Measurements from ENCODE around the gene MYCBP2.
"Not testable (repeated sequence)": the region's sequence is repeated elsewhere in the genome, so short reads cannot be mapped to it uniquely, and the experiment has no call there.

The MYCBP2 gene

GRCh38 chr13:77326905-77327604 lies at the start of gene MYCBP2:
TSS of gene MYCBP2 (minus strand) at chr13:77327094. CDS start at chr13:77326775, 319 bp downstream.
- peak; percentile 95 for DNase-seq (ENCODE audit: low read depth in 2 of 2)

- DNase-seq (ENCODE audit: low read depth in 2 of 2) = no peak
These were observed 48.7 kb upstream of the MYCBP2 start for GRCh38 chr13:77375560-77376108.

- DNase-seq (ENCODE audit: low read depth in 2 of 2) = no peak
These were observed 47.9 kb upstream of the MYCBP2 start for GRCh38 chr13:77374786-77375185.

DNA sequence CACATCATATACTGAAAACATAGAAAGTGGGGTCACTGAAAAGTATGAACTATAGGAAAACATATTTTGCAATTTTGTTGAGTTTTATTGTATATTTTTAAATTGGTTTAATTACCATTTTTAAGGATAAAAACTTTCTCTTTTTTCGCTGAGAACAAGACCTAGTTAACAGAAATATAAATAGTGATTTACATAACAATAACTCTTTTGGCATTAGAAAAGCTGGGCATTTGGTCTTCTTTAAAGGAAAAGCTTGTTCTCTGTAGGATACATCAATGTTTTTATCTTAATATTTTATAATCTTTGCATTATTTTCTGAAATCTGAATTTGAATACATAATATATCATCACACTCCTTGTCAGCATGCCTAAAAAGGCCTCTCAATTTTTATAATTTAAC lies 47.4 kb upstream of the MYCBP2 start:
- no peak for DNase-seq (ENCODE audit: low read depth in 2 of 2)

DNA sequence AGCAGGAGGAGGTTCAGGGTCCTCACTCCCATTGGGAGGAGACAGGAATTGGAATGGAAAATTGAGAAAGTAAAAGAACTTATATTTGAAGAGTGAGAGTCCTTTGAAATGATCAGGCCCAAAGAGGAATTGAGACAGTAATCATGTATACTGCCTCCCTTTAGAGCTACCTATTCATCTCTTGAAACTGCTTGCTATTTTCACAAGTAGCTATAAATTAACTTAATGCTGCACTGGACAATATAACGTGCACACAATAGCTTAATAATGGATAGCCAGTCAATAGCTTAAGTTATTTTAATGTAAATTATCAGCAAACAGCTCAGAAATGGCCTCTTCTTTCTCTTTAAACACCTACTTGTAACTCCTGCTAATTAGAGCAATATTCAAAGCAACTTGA lies 46.6 kb upstream of the MYCBP2 start:
- DNase-seq (ENCODE audit: low read depth in 2 of 2) = no peak

DNA sequence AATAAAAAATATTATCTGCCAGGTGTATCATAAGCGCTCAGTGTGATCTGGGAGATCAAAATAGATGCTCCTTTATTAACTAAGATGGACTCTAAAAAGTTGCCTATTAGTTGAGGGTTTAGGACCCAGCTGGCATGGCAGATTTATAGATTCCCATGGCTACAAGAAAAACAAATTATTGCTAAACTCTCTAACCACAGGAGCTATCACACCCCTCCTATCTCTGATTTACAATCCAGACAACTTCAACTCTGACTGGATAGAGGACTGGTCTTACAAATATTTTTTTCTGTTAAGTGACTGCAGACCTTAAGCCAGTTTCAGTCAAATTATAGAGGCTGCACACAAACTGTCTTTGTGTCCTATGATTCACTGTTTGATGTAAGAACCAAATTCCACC lies 45.4 kb upstream of the MYCBP2 start:
- DNase-seq (ENCODE audit: low read depth in 2 of 2) = no peak

GRCh38 chr13:77370888-77371287 lies 44.0 kb upstream of the MYCBP2 start:
- DNase-seq (ENCODE audit: low read depth in 2 of 2) = no peak

- DNase-seq (ENCODE audit: low read depth in 2 of 2) = no peak
These were observed 35.3 kb upstream of the MYCBP2 start for GRCh38 chr13:77362166-77362565.

DNA sequence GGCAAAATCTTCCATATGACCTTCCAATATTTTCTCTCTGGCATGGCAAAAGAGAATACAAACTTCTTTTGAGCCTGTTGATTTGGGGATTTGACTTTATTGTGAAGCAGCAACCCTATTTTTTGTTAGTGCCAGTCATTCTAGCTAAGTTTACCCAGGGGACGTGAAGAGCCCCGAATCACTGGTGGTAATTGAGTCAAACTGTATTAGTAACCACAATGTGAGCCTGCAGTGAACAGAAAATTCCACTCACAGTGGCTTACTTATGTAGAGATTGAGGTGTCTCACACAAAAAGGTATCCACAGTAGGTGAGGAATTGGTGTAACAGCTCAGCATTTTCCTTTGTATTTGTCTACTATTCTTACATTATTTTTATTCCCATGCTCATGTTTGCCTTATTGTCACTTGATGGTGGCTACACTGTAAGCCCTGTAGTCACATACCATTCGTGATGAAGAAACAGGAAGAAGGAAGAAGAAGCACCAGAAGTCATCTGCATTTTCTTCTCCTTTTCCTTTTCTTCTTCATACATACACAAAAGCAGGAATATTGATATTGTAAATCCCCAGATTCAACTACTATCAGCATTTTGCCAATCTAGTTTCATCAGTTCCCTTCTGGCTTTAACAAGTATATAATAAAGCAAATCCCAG lies 33.3 kb upstream of the MYCBP2 start:
- DNase-seq (ENCODE audit: low read depth in 2 of 2) = no peak

- no peak for DNase-seq (ENCODE audit: low read depth in 2 of 2)
These were observed 32.3 kb upstream of the MYCBP2 start for GRCh38 chr13:77359171-77359570.

DNA sequence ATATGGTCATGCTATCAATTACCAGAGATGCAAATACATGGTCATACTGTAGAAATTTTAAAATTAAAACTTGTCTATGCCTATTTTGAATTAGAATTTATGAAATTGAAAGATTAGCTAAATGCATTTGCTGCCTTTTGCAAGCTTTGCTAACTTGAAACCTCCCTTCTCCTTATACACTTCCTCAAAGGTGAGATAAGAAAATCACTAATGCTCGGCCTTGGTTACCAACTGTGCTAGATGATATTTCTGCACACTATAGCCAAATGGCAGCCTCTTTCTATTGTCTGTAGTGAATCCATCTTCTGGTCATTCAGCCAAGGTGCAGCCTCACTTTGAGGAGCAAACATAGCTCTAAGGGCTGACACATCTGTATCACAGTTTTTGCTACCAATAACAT lies 31.1 kb upstream of the MYCBP2 start:
- no peak for DNase-seq (ENCODE audit: low read depth in 2 of 2)

DNA sequence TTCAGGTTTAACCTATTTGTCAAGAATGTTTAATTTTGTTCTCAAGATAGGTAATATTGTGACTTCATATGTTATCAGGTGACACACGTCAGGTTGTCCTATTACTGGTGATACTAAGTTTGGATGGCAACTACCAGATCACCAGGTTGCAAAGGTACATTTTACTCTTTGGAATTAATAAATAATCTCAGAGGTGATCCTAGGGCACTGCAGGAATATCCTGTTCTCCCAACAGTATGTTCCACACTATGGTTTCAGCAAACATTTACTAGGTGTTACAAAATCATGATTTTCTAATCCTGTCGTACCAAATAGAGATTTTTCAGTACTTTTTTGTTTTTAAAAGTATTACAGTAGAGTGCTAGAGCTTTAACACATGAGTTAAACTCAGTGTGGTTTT lies 29.3 kb upstream of the MYCBP2 start:
- DNase-seq (ENCODE audit: low read depth in 2 of 2) = no peak

- DNase-seq (ENCODE audit: low read depth in 2 of 2) = no peak
These were observed 27.1 kb upstream of the MYCBP2 start for GRCh38 chr13:77353995-77354394.

- DNase-seq (ENCODE audit: low read depth in 2 of 2) = no peak
These were observed 24.4 kb upstream of the MYCBP2 start for GRCh38 chr13:77351315-77351714.

DNA sequence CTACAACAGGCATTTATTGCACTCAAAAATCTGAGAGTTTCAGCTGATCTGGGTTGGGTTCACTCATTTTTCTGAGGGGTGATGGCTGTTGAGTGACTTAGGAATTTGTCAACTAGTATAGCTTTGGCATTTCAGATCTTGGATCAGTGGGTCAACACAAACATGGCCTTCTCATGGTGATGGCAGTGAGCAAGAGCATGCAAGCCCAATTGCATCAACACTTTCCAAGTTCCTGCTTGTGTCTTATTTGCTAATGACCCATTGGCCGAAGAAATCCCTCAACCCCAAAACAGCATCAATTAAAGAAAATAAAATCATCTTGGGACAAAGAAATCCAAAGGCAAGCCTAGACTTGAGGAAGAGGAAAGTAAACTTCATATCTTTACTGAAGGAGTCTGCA lies 23.9 kb upstream of the MYCBP2 start:
- no peak for DNase-seq (ENCODE audit: low read depth in 2 of 2)

- DNase-seq (ENCODE audit: low read depth in 2 of 2) = no peak
These were observed 22.5 kb upstream of the MYCBP2 start for GRCh38 chr13:77349365-77349764.

- not testable (repeated sequence) for DNase-seq (ENCODE audit: low read depth in 2 of 2)
These were observed 20.5 kb upstream of the MYCBP2 start for GRCh38 chr13:77347351-77347750.

DNA sequence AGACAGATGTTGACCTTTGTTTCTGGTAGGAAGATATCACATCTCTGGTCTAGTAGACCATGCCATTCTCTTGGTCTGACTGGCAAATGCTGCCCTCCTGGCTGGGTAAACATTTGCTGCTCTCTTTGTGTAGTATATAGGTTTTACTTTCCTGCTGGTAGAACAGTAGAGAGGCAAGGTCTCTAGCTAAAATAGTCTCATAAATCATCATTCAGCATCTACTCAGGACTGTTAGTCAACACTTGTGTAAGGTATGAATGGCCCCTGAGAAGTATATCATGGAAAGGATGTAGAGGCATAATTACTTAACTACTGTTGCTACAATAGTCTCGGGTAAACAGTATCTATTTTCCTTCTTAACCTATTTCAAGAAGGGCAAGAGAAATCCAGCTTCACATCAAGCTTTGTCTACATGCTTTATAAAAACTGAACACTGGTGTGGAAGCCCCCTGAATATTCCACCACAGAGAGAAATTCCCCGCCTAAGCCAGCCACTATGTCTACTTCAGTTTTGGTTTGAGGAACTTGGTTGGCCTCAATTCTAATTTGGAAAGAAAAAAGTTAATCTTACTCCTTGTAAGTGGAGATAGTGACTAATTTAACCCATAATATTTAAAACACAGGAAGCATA lies 18.4 kb upstream of the MYCBP2 start:
- no peak for DNase-seq (ENCODE audit: low read depth in 2 of 2)

GRCh38 chr13:77343841-77344240 lies 16.9 kb upstream of the MYCBP2 start:
- DNase-seq (ENCODE audit: low read depth in 2 of 2) = no peak

DNA sequence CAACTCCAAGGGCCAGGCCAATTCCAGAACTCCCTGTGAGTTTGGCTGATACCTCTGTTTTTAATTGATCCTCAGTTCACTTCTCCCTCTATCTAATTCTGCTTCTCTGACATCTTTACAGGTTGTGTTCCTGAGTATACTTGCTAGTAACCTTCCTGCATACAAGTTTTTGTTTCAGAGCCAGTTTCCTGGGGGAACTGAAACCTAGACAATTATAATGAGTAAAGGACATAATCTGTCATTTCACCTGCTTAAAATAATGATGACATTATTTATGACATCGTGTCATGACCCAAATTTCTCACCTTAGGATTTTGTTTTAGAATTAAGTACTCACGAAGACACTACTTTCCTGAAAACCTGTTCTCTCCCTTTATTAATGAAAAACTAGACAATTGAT lies 12.5 kb upstream of the MYCBP2 start:
- DNase-seq (ENCODE audit: low read depth in 2 of 2) = no peak

GRCh38 chr13:77338961-77339401 lies 12.1 kb upstream of the MYCBP2 start:
- DNase-seq (ENCODE audit: low read depth in 2 of 2) = no peak

GRCh38 chr13:77338329-77338728 lies 11.4 kb upstream of the MYCBP2 start:
- DNase-seq (ENCODE audit: low read depth in 2 of 2) = no peak

DNA sequence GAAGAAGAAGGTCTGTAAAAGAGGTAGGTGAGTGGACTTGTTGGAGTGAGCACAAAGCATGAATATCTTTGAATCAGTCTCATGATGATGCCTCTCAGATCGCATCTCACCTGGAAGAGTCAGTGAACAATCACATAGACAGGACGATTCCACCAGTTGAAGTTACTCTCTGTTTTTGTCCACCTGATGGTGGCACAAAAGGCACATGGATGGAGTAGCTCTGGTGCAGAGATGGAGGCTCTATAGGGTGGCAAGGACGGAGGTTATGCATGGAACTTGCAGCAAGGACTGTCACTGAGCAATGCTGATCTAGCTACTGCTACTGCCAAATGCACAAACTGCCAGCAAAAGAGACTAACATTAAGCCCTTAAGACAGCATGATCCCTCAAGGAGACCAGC lies 10.3 kb upstream of the MYCBP2 start:
- no peak for DNase-seq (ENCODE audit: low read depth in 2 of 2)

Data from stimulated activated CD4-positive, alpha-beta T cell treated with anti-CD3 and anti-CD28 coated beads, Interleukin-1b, Interleukin-23, amount 100 ng/mL, for 1 hour (primary cell).